Right lobe of liver (tissue), 6 donors: ENCODE measurements around the gene ADAM17. TPM values are rescaled to one million over a fixed set of nuclear protein-coding genes. Genes with fewer than 3 reads are reported as not detected.
"Not testable (repeated sequence)": the region's sequence is repeated elsewhere in the genome, so short reads cannot be mapped to it uniquely, and the experiment has no call there.

Source experiments
- ATAC-seq, 4 donors: fragments of 200-7000 bp; cut with Tn5 transposase; one replicate each; pipeline ENCODE4 v1.9.1; 2020; ENCODE audit warnings: mild to moderate bottlenecking in 4 of 4, moderate library complexity in 4 of 4
- DNase-seq, 3 donors: peaks; one replicate each; pipeline ENCODE4 v3.0.0-alpha.2; 2020
- H3K27ac ChIP-seq, 3 donors: fragments of 200-600 bp; one replicate each; pipeline ENCODE4 v1.8.0; 2022
- H3K27me3 ChIP-seq, 2 donors: fragments of 200-600 bp; one replicate each; pipeline ENCODE4 v1.8.0; 2022
- H3K36me3 ChIP-seq, 4 donors: fragments of 200-600 bp; sonication (generic) in 1 of 4; one replicate each; pipeline versions ENCODE4 v1.5.1 to v1.8.0; 2017 to 2022; ENCODE audit warnings: control low read depth in 1 of 4
- H3K4me1 ChIP-seq, 4 donors: fragments of 200-600 bp; sonication (generic) in 1 of 4; one replicate each; pipeline versions ENCODE4 v1.5.1 to v1.8.0; 2017 to 2022; ENCODE audit warnings: control low read depth in 1 of 4
- H3K4me3 ChIP-seq, 3 donors: fragments of 200-600 bp; one replicate each; pipeline ENCODE4 v1.8.0; 2022
- H3K9me3 ChIP-seq, 4 donors: fragments of 200-600 bp; sonication (generic) in 1 of 4; one replicate each; pipeline versions ENCODE4 v1.5.1 to v1.8.0; 2017 to 2022; ENCODE audit warnings: control low read depth in 1 of 4
- CTCF ChIP-seq, 4 donors: fragments of 200-600 bp in 3 of 4; fragments of 450-650 bp in 1 of 4; IDR thresholded peaks; one replicate each; pipeline versions ENCODE4 v1.5.1 to v1.8.0; 2016 to 2022; ENCODE audit warnings: antibody characterized with exemption in 4 of 4, mild to moderate bottlenecking in 2 of 4
- POLR2A ChIP-seq: fragments of 450-650 bp; IDR thresholded peaks from one replicate; pipeline ENCODE4 v1.6.1; 2017; ENCODE audit warnings: antibody characterized with exemption, mild to moderate bottlenecking
- WGBS: methylation state at CpG from one replicate; pipeline ENCODE4 v1.1.6; 2018; ENCODE audit warnings: low coverage, low lambda C conversion rate; ENCODE audit not compliant: insufficient coverage; ENCODE audit errors: missing lambda C conversion rate; 5-methylcytosine and 5-hydroxymethylcytosine counted together
- intact Hi-C, 2 donors: fragments of 100-400 bp; cut with DNase I; formaldehyde crosslinking; loops; one replicate each; pipeline versions ENCODE4 v1.11.2 to v1.14.1; 2022
- total RNA-seq, 6 experiments: library from RNA; depleted of rRNA in 2 of 6; stranded (reverse); fragments of >200 nt in 2 of 6; fragmentation: NEBNext Ultra II Directional in 3 of 6; extraction: Animal tissue kit (Norgen Biotek cat#: 25700) in 3 of 6; gene quantifications; one replicate each; pipeline versions ENCODE4 v1.1.0 to v1.2.4, GENCODE V29; 2016 to 2023
- donor health status: DM: no; HTN: yes; CAD: no.
- donor health status: DM: no; HTN: no; CAD: no.
- donor health status: DM: no; HTN: no; CAD: no.
- donor health status: DM: no; HTN: yes; CAD: no.
- donor health status: DM: no; HTN: yes; CAD: no.

The ADAM17 gene
- total RNA-seq, 6 experiments from 2014 or later: 5.1 to 11.7 (median 6.6) TPM

- ATAC-seq (no peak), DNase-seq (no peak)
- H3K4me3 ChIP-seq: no peak overlapping the region
- H3K27ac ChIP-seq: no peak overlapping the region
- intact Hi-C loops: no loop called here
- no peaks in the 10 kb centered on the region for H3K27me3 ChIP-seq
- no peaks in the 10 kb centered on the region for H3K4me1 ChIP-seq
- H3K9me3 ChIP-seq: no peaks in the 10 kb centered on the region
- WGBS: 91% methylated on average over 2 of the region's 2 CpGs
- TF ChIP-seq POLR2A: no peak
- no peak for TF ChIP-seq CTCF (IDR thresholded peaks at IDR 0.05)
- peaks cover 0 to 16% (median 10%) of the 10 kb centered on the region in 4 donors for H3K36me3 ChIP-seq
Observed at GRCh38 chr2:9517118-9517782, 38.4 kb downstream of the ADAM17 start.

GRCh38 chr2:9513946-9514345 is 41.7 kb downstream of the ADAM17 start:
- not testable (repeated sequence) for ATAC-seq

GRCh38 chr2:9508931-9509330 is 46.7 kb downstream of the ADAM17 start:
- no peaks in the 10 kb centered on the region for H3K4me1 ChIP-seq
- no peak overlapping the region for H3K27ac ChIP-seq
- H3K27me3 ChIP-seq: no peaks in the 10 kb centered on the region
- peaks cover 0 to 34% (median 8%) of the 10 kb centered on the region in 4 donors for H3K36me3 ChIP-seq
- TF ChIP-seq CTCF (IDR thresholded peaks at IDR 0.05) (no peak), POLR2A (no peak)
- H3K4me3 ChIP-seq: no peak overlapping the region
- DNase-seq (no peak), ATAC-seq (no peak)
- intact Hi-C loops: no loop called here
- 24% methylated on average over 1 of the region's 1 CpG for WGBS
- H3K9me3 ChIP-seq: no peaks in the 10 kb centered on the region

More at GRCh38 chr2:9513946-9514345, 41.7 kb downstream of the ADAM17 start:
- WGBS: no CpG with 5 or more reads among the region's 3 CpGs
- H3K4me1 ChIP-seq, intact Hi-C loops, H3K4me3 ChIP-seq, DNase-seq, H3K27me3 ChIP-seq, H3K9me3 ChIP-seq, H3K27ac ChIP-seq: not testable (repeated sequence)
- peaks cover 0 to 20% (median 10%) of the 10 kb centered on the region in 4 donors for H3K36me3 ChIP-seq

GRCh38 chr2:9498210-9498609 is 57.4 kb downstream of the ADAM17 start:
- 62% methylated on average over 1 of the region's 1 CpG for WGBS
- intact Hi-C loops: no loop called here
- peaks cover 0 to 50% (median 11%) of the 10 kb centered on the region in 4 donors for H3K36me3 ChIP-seq
- ATAC-seq (no peak), DNase-seq (no peak)
- H3K27ac ChIP-seq: no peak overlapping the region
- no peak overlapping the region for H3K4me3 ChIP-seq
- H3K4me1 ChIP-seq: no peaks in the 10 kb centered on the region
- TF ChIP-seq CTCF (IDR thresholded peaks at IDR 0.05) (no peak), POLR2A (no peak)
- no peaks in the 10 kb centered on the region for H3K9me3 ChIP-seq
- H3K27me3 ChIP-seq: no peaks in the 10 kb centered on the region

- DNase-seq (no peak), ATAC-seq (peak in 1 of 4 donors; percentile 67)
- intact Hi-C loops: no loop called here
- no peak overlapping the region for H3K4me3 ChIP-seq
- H3K9me3 ChIP-seq: no peaks in the 10 kb centered on the region
- peaks cover 0 to 60% (median 17%) of the 10 kb centered on the region in 4 donors for H3K36me3 ChIP-seq
- 87% methylated on average over 3 of the region's 4 CpGs for WGBS
- no peak for TF ChIP-seq POLR2A
- no peak for TF ChIP-seq CTCF (IDR thresholded peaks at IDR 0.05)
- no peaks in the 10 kb centered on the region for H3K4me1 ChIP-seq
- H3K27me3 ChIP-seq: no peaks in the 10 kb centered on the region
- no peak overlapping the region for H3K27ac ChIP-seq
Observed at GRCh38 chr2:9497017-9497416, 58.6 kb downstream of the ADAM17 start.
